ENCODE results near the gene COL9A1. TPM values are rescaled to one million over a fixed set of nuclear protein-coding genes. Genes with fewer than 3 reads are reported as not detected.

COL9A1 gene
- total and polyA plus RNA-seq, 2 of the 8 experiments (the other 6 are each of a cell fraction or from before 2014, with no cell fraction given): 7.9 to 18.1 TPM

- Histone ChIP-seq H3K79me1 (ENCODE audit: low read depth, low read length) (no peaks in the 10 kb centered on the region), H3K23ac (ENCODE audit: insufficient read length) (no peak overlapping the region), H3K4me3 (ENCODE audit: extremely low read depth in 1 of 4, insufficient read depth in 2 of 4, low read depth in 3 of 4, low read length in 4 of 4) (peak overlapping the region; percentile 28 to 68 (median 48)), H4K5ac (ENCODE audit: insufficient read length, low read depth, low read length) (peak overlapping the region; percentile 61), H3K4ac (replicated peaks; ENCODE audit: insufficient read length, low read depth, low read length) (no peak overlapping the region), H3K18ac (ENCODE audit: extremely low read depth, low read length) (no peak overlapping the region), H3K27me3 (replicated peaks in 1 of 4; ENCODE audit: control insufficient read depth in 3 of 4, extremely low read depth in 1 of 4, insufficient read depth in 3 of 4, low read length in 3 of 4) (peaks cover 13 to 38% (median 33%) of the 10 kb centered on the region in 4 experiments), H3K9me3 (ENCODE audit: insufficient read depth in 2 of 2, low read depth in 1 of 2, low read length in 1 of 2) (peaks cover 0 to 3% of the 10 kb centered on the region in 2 experiments; a peak in 2 of 4 replicates), H2AK5ac (ENCODE audit: low read depth, low read length) (no peak overlapping the region), H3K4me1 (replicated peaks in 1 of 4; ENCODE audit: control insufficient read depth in 3 of 4, insufficient read depth in 4 of 4, low read length in 3 of 4) (peaks cover 2 to 8% (median 5%) of the 10 kb centered on the region in 4 experiments; a peak in 5 of 7 replicates), H4K91ac (replicated peaks; ENCODE audit: insufficient read length, low read length) (peak overlapping the region; percentile 22), H3K14ac (ENCODE audit: insufficient read length) (no peak overlapping the region), H3K79me2 (ENCODE audit: control insufficient read depth in 1 of 2, insufficient read depth in 2 of 2, low read length in 2 of 2) (no peaks in the 10 kb centered on the region), H3K27ac (ENCODE audit: low read depth, low read length) (no peak overlapping the region), H3K56ac (replicated peaks; ENCODE audit: insufficient read length, low read depth, low read length) (no peak overlapping the region), H4K8ac (ENCODE audit: extremely low read depth, insufficient read depth, low read length) (peak overlapping the region; percentile 83; the same call in 1 of the 2 replicates), H3K36me3 (ENCODE audit: control insufficient read depth in 2 of 4, insufficient read depth in 4 of 4, low read length in 3 of 4) (no peaks in the 10 kb centered on the region), H2BK20ac (ENCODE audit: low read length) (no peak overlapping the region), H3K4me2 (ENCODE audit: insufficient read depth in 1 of 2, low read depth in 2 of 2, low read length in 2 of 2) (peak overlapping the region; percentile 73 to 82), H2AFZ (ENCODE audit: low read length) (peak overlapping the region; percentile 68; the same call in 1 of the 2 replicates), H4K20me1 (replicated peaks in 1 of 2; ENCODE audit: control insufficient read depth in 1 of 2, insufficient read depth in 2 of 2, low read length in 2 of 2) (no peaks in the 10 kb centered on the region), H2BK12ac (ENCODE audit: low read depth, low read length) (no peak overlapping the region), H2BK15ac (ENCODE audit: low read length) (no peak overlapping the region), H3K9ac (replicated peaks in 1 of 4; ENCODE audit: extremely low read depth in 1 of 4, low read depth in 3 of 4, low read length in 3 of 4) (peak overlapping the region in 1 of 4 experiments; percentile 23; a peak in 2 of 7 replicates), H2BK5ac (ENCODE audit: low read depth, low read length) (no peak overlapping the region), H2BK120ac (replicated peaks; ENCODE audit: low read depth, low read length) (no peak overlapping the region), H3K23me2 (ENCODE audit: low read depth, low read length) (peaks cover 4% of the 10 kb centered on the region; the same call in 1 of the 2 replicates)
- CTCF ChIA-PET (ENCODE audit: partially characterized antibody): interaction anchor here (0.8 to 3.6 kb wide), 12 partner anchors 9 to 732 kb away, joined by 3 to 13 read pairs (median 4); no protein-coding TSS in a partner anchor
- no peak for FAIRE-seq
- 5% methylated on average over 31 of the region's 31 CpGs; no CpG with 5 or more reads in 1 of the 2 experiments for WGBS, 2 experiments (ENCODE audit: extremely low coverage in 1 of 2, insufficient coverage in 1 of 2, insufficient read length in 1 of 2, insufficient replicate concordance in 2 of 2, low coverage in 1 of 2, low lambda C conversion rate in 2 of 2, missing lambda C conversion rate in 1 of 2)
- POLR2A ChIA-PET (ENCODE audit: partially characterized antibody): interaction anchor here (1.2 to 1.3 kb wide), 3 partner anchors 9 to 57 kb away, joined by 3 to 8 read pairs (median 5); no protein-coding TSS in a partner anchor
- peak; percentile 17 to 85 for DNase-seq (ENCODE audit: low read depth in 1 of 2, low spot score in 2 of 2)
- TF ChIP-seq KDM4A (IDR thresholded peaks at IDR 0.05; ENCODE audit: low read depth, low read length, severe bottlenecking): peak; percentile 75
- no peak for TF ChIP-seq SP2 (IDR thresholded peaks at IDR 0.05; ENCODE audit: low read length)
- no peak for TF ChIP-seq MAFK (IDR thresholded peaks at IDR 0.05; ENCODE audit: low read depth, low read length)
- TF ChIP-seq RXRA (IDR thresholded peaks at IDR 0.05; ENCODE audit: insufficient read depth, low read depth, low read length): no peak
- no peak for TF ChIP-seq POLR2AphosphoS5 (IDR thresholded peaks at IDR 0.05; ENCODE audit: low read depth, low read length)
- no peak for TF ChIP-seq SIN3A (conservative IDR thresholded peaks at IDR 0.05 in 1 of 2, IDR thresholded peaks at IDR 0.05 in 1 of 2; ENCODE audit: low read depth in 1 of 2, low read length in 2 of 2)
- TF ChIP-seq ASH2L (IDR thresholded peaks at IDR 0.05; ENCODE audit: low read length): peak; percentile 57
- TF ChIP-seq TEAD4 (IDR thresholded peaks at IDR 0.05; ENCODE audit: low read depth, low read length): peak; percentile 28; the same call in 1 of the 2 replicates
- TF ChIP-seq SP4 (IDR thresholded peaks at IDR 0.05; ENCODE audit: low read length): no peak
Measured at GRCh38 chr6:70282919-70283461, 19.9 kb downstream of the COL9A1 start.
